WTC11 (cell line): Measurements from ENCODE around the gene PSMD3. TPM values are rescaled to one million over a fixed set of nuclear protein-coding genes. Genes with fewer than 3 reads are reported as not detected.

Experiments used
- ATAC-seq: fragments of 200-7000 bp; cut with Tn5 transposase; 2 replicates; pipeline ENCODE4 v1.10.0; 2021; ENCODE audit warnings: mild to moderate bottlenecking, moderate library complexity
- CTCF ChIA-PET: fragments of 300-600 bp; sonication (Branson Sonifier 250); formaldehyde crosslinking; loops from one replicate; lab custom pipeline; 2021; ENCODE audit warnings: antibody characterized with exemption; lab: Charles Lee
- POLR2A ChIA-PET: fragments of 350-600 bp; sonication (Branson Sonifier 250); formaldehyde crosslinking; loops from one replicate; lab custom pipeline; 2021; ENCODE audit warnings: antibody characterized with exemption; lab: Charles Lee
- DNase-seq: peaks from one replicate; pipeline ENCODE4 v3.0.0; 2021; ENCODE audit warnings: low spot score
- H3K27ac Mint-ChIP-seq: 2 replicates; pipeline ENCODE4 v1.8.0; 2021; ENCODE audit warnings: mixed read lengths
- H3K27me3 Mint-ChIP-seq: 2 replicates; pipeline ENCODE4 v1.8.0; 2021; ENCODE audit warnings: low read depth, mild to moderate bottlenecking, moderate library complexity, mixed read lengths
- H3K36me3 Mint-ChIP-seq: 2 replicates; pipeline ENCODE4 v1.8.0; 2021; ENCODE audit warnings: mixed read lengths
- H3K4me1 Mint-ChIP-seq: 2 replicates; pipeline ENCODE4 v1.8.0; 2022; ENCODE audit warnings: mixed read lengths
- H3K4me3 Mint-ChIP-seq: 2 replicates; pipeline ENCODE4 v1.8.0; 2021; ENCODE audit warnings: mild to moderate bottlenecking, moderate library complexity, mixed read lengths
- H3K9me3 Mint-ChIP-seq: 2 replicates; pipeline ENCODE4 v1.8.0; 2021; ENCODE audit warnings: mixed read lengths
- ETV6 ChIP-seq: sonication (generic); formaldehyde crosslinking; IDR thresholded peaks from 2 replicates; pipeline ENCODE4 v1.8.1; 2022; ENCODE audit warnings: mild to moderate bottlenecking, missing genetic modification reagents
- HMGXB4 ChIP-seq: sonication (generic); formaldehyde crosslinking; IDR thresholded peaks from 2 replicates; pipeline ENCODE4 v1.8.1; 2023; ENCODE audit warnings: mild to moderate bottlenecking, moderate library complexity, missing genetic modification reagents
- microRNA-seq: library from miRNA; unstranded; fragments of <30 nt; microRNA quantifications from one replicate; pipeline ENCODE4 v1.2.0, GENCODE V29; 2022; ENCODE audit warnings: borderline number of aligned reads
- total RNA-seq: library from RNA; stranded (reverse); gene quantifications from 3 replicates; pipeline ENCODE4 v1.2.3, GENCODE V29; 2021

Gene PSMD3
- total RNA-seq, 1 experiment from 2014 or later, result 190 TPM

GRCh38 chr17:40041196-40041595 is 60.6 kb downstream of the PSMD3 start:
- no peak for DNase-seq
- POLR2A ChIA-PET, result interaction anchor here (0.7 kb wide), 1 partner anchor 16 kb away, joined by 4 read pairs; no protein-coding TSS in a partner anchor
- no peak overlapping the region for H3K4me3 Mint-ChIP-seq
- peaks cover 11% of the 10 kb centered on the region for H3K4me1 Mint-ChIP-seq
- TF ChIP-seq HMGXB4 (CRISPR knock-in tag) (no peak), ETV6 (CRISPR knock-in tag) (no peak)
- TF ChIP-seq, all 79 proteins: peak for 0
- Mint-ChIP-seq H3K27me3 (no peaks in the 10 kb centered on the region), H3K9me3 (no peaks in the 10 kb centered on the region), H3K36me3 (peaks cover 3% of the 10 kb centered on the region; the same call in 1 of the 2 replicates), H3K27ac (peak overlapping the region; percentile 65)
- CTCF ChIA-PET, result interaction anchor here (0.6 to 8.4 kb wide), 5 partner anchors 14 to 70 kb away, joined by 3 to 193 read pairs (median 4); no protein-coding TSS in a partner anchor
- no peak for ATAC-seq

Small RNA genes lying within 50 kb of the gene (microRNA-seq; reads per million reads assigned to microRNA genes)
- 1.7 reads per million for gene MIR6884

Other genes starting within 250 kb of the PSMD3 start
- gene GRB7, start 242.9 kb upstream of the PSMD3 start, total RNA-seq, result 42.4 to 48.5 TPM (median 44.0 TPM) in 3 replicates
- gene IKZF3, start 116.5 kb upstream of the PSMD3 start, total RNA-seq, result 0.81 to 1.0 TPM (median 0.87 TPM) in 3 replicates
- gene ZPBP2, start 112.6 kb upstream of the PSMD3 start, total RNA-seq, result not detected in 3 replicates
- gene GSDMB, start 62.2 kb upstream of the PSMD3 start, total RNA-seq, result 14.1 to 21.6 TPM (median 18.5 TPM) in 3 replicates
- 53.2 to 59.4 TPM (median 54.1 TPM) in 3 replicates for gene ORMDL3, start 53.2 kb upstream of the PSMD3 start, total RNA-seq
- gene LRRC3C, start 53.1 kb upstream of the PSMD3 start, total RNA-seq, result not detected in 3 replicates
- not detected in 3 replicates for gene GSDMA, start 17.8 kb upstream of the PSMD3 start, total RNA-seq
- not detected in 3 replicates for gene CSF3, start 34.6 kb downstream of the PSMD3 start, total RNA-seq
- gene MED24, start 73.6 kb downstream of the PSMD3 start, total RNA-seq, result 95.5 to 107 TPM (median 103 TPM) in 3 replicates
- gene THRA, start 82.2 kb downstream of the PSMD3 start, total RNA-seq, result 11.9 to 15.9 TPM (median 12.0 TPM) in 3 replicates
- 5.6 to 7.6 TPM (median 6.2 TPM) in 3 replicates for gene NR1D1, start 119.8 kb downstream of the PSMD3 start, total RNA-seq
- 69.2 to 78.1 TPM (median 73.7 TPM) in 3 replicates for gene MSL1, start 141.2 kb downstream of the PSMD3 start, total RNA-seq
- 107 to 119 TPM (median 115 TPM) in 3 replicates for gene CASC3, start 159.7 kb downstream of the PSMD3 start, total RNA-seq
- gene RAPGEFL1, start 196.7 kb downstream of the PSMD3 start, total RNA-seq, result 19.9 to 23.0 TPM (median 19.9 TPM) in 3 replicates
- 23.0 to 24.6 TPM (median 23.8 TPM) in 3 replicates for gene WIPF2, start 238.5 kb downstream of the PSMD3 start, total RNA-seq